ENCODE results near the gene ANXA8.

- TF ChIP-seq, protein P1, sequence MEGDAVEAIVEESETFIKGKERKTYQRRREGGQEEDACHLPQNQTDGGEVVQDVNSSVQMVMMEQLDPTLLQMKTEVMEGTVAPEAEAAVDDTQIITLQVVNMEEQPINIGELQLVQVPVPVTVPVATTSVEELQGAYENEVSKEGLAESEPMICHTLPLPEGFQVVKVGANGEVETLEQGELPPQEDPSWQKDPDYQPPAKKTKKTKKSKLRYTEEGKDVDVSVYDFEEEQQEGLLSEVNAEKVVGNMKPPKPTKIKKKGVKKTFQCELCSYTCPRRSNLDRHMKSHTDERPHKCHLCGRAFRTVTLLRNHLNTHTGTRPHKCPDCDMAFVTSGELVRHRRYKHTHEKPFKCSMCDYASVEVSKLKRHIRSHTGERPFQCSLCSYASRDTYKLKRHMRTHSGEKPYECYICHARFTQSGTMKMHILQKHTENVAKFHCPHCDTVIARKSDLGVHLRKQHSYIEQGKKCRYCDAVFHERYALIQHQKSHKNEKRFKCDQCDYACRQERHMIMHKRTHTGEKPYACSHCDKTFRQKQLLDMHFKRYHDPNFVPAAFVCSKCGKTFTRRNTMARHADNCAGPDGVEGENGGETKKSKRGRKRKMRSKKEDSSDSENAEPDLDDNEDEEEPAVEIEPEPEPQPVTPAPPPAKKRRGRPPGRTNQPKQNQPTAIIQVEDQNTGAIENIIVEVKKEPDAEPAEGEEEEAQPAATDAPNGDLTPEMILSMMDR (IDR thresholded peaks at IDR 0.05) = no peak
- TF ChIP-seq POLR2AphosphoS5 (IDR thresholded peaks at IDR 0.05) (no peak), EP300 (IDR thresholded peaks at IDR 0.05) (no peak), POLR2A (IDR thresholded peaks at IDR 0.05) (no peak)
These were observed 25.3 kb downstream of the ANXA8 start for GRCh38 chr10:47458466-47459154.

Data from upper lobe of left lung (tissue), 4 donors.